HepG2 (cell line): ENCODE data around the gene CSTF3.
"Not testable (repeated sequence)": the region's sequence is repeated elsewhere in the genome, so short reads cannot be mapped to it uniquely, and the experiment has no call there.

ENCODE experiments used
- CTCF ChIP-seq: sonication (generic); formaldehyde crosslinking; IDR thresholded peaks from 2 replicates; pipeline ENCODE4 v1.5.0; 2020; ENCODE audit warnings: mild to moderate bottlenecking, missing genetic modification reagents, moderate library complexity
- DDIT3 ChIP-seq: sonication (generic); formaldehyde crosslinking; IDR thresholded peaks from 2 replicates; pipeline ENCODE4 v1.4.0; 2020; ENCODE audit warnings: mild to moderate bottlenecking, missing genetic modification reagents
- ELF4 ChIP-seq: sonication (generic); formaldehyde crosslinking; IDR thresholded peaks from 2 replicates; pipeline ENCODE4 v1.5.0; 2020; ENCODE audit warnings: missing genetic modification reagents, mild to moderate bottlenecking, moderate library complexity, borderline replicate concordance
- HOMEZ ChIP-seq: IDR thresholded peaks from 2 replicates; pipeline ENCODE4 v1.6.1; 2016; ENCODE audit warnings: low read depth
- JARID2 ChIP-seq: sonication (generic); formaldehyde crosslinking; IDR thresholded peaks from 2 replicates; pipeline ENCODE4 v1.8.1; 2023; ENCODE audit warnings: missing genetic modification reagents, inconsistent platforms; ENCODE audit not compliant: insufficient replicate concordance
- KLF9 ChIP-seq: IDR thresholded peaks from 2 replicates; pipeline ENCODE4 v1.6.1; 2016; ENCODE audit warnings: low read depth
- NCOR1 ChIP-seq: fragments of 200-600 bp; sonication (generic); IDR thresholded peaks from 2 replicates; pipeline ENCODE4 v1.7.0; 2017; ENCODE audit warnings: antibody characterized with exemption, low read length, borderline replicate concordance
- NFKB2 ChIP-seq: sonication (generic); formaldehyde crosslinking; IDR thresholded peaks from 2 replicates; pipeline ENCODE4 v1.4.0; 2020; ENCODE audit warnings: missing genetic modification reagents, borderline replicate concordance
- NR3C1 ChIP-seq: sonication (generic); formaldehyde crosslinking; IDR thresholded peaks from 2 replicates; pipeline ENCODE4 v1.4.0; 2020; ENCODE audit warnings: missing genetic modification reagents
- POLR2A ChIP-seq, 2 experiments: IDR thresholded peaks; 2 replicates each; pipeline ENCODE4 v1.6.1; 2011; ENCODE audit warnings: low read depth in 2 of 2, low read length in 2 of 2, mild to moderate bottlenecking in 1 of 2, moderate library complexity in 1 of 2; ENCODE audit not compliant: insufficient read depth in 1 of 2
- RNF2 ChIP-seq: fragments of 450-650 bp; conservative IDR thresholded peaks from 2 replicates; pipeline ENCODE4 v1.6.1; 2016; ENCODE audit warnings: low read depth
- TCF7 ChIP-seq: sonication (generic); IDR thresholded peaks from 2 replicates; pipeline ENCODE4 v1.6.1; 2016; ENCODE audit warnings: antibody characterized with exemption, low read depth
- ZNF207 ChIP-seq: fragments of 450-650 bp; IDR thresholded peaks from 2 replicates; pipeline ENCODE4 v1.6.1; 2016; ENCODE audit warnings: antibody characterized with exemption, borderline replicate concordance

GRCh38 chr11:33122696-33123095 lies 38.6 kb downstream of the CSTF3 start:
- not testable (repeated sequence) for TF ChIP-seq NCOR1; CTCF (CRISPR knock-in tag); ELF4 (CRISPR knock-in tag); JARID2 (CRISPR knock-in tag); RNF2; KLF9; ZNF207; DDIT3 (CRISPR knock-in tag); NR3C1 (CRISPR knock-in tag); HOMEZ (CRISPR knock-in tag); NFKB2 (CRISPR knock-in tag); POLR2A (IDR thresholded peaks at IDR 0.05; ENCODE audit: insufficient read depth in 1 of 2, low read depth in 2 of 2, low read length in 2 of 2); TCF7
